WTC11 (cell line): ENCODE data around the gene SLC51B. TPM values are rescaled to one million over a fixed set of nuclear protein-coding genes. Genes with fewer than 3 reads are reported as not detected.
A peak's percentile ranks its signal among the peaks of the same experiment; 100 is the strongest.

Experiments
- ATAC-seq: fragments of 200-7000 bp; cut with Tn5 transposase; 2 replicates; pipeline ENCODE4 v1.10.0; 2021; ENCODE audit warnings: mild to moderate bottlenecking, moderate library complexity
- CTCF ChIA-PET: fragments of 300-600 bp; sonication (Branson Sonifier 250); formaldehyde crosslinking; loops from one replicate; lab custom pipeline; 2021; ENCODE audit warnings: antibody characterized with exemption; lab: Charles Lee
- POLR2A ChIA-PET: fragments of 350-600 bp; sonication (Branson Sonifier 250); formaldehyde crosslinking; loops from one replicate; lab custom pipeline; 2021; ENCODE audit warnings: antibody characterized with exemption; lab: Charles Lee
- DNase-seq: peaks from one replicate; pipeline ENCODE4 v3.0.0; 2021; ENCODE audit warnings: low spot score
- H3K27ac Mint-ChIP-seq: 2 replicates; pipeline ENCODE4 v1.8.0; 2021; ENCODE audit warnings: mixed read lengths
- H3K27me3 Mint-ChIP-seq: 2 replicates; pipeline ENCODE4 v1.8.0; 2021; ENCODE audit warnings: low read depth, mild to moderate bottlenecking, moderate library complexity, mixed read lengths
- H3K36me3 Mint-ChIP-seq: 2 replicates; pipeline ENCODE4 v1.8.0; 2021; ENCODE audit warnings: mixed read lengths
- H3K4me1 Mint-ChIP-seq: 2 replicates; pipeline ENCODE4 v1.8.0; 2022; ENCODE audit warnings: mixed read lengths
- H3K4me3 Mint-ChIP-seq: 2 replicates; pipeline ENCODE4 v1.8.0; 2021; ENCODE audit warnings: mild to moderate bottlenecking, moderate library complexity, mixed read lengths
- H3K9me3 Mint-ChIP-seq: 2 replicates; pipeline ENCODE4 v1.8.0; 2021; ENCODE audit warnings: mixed read lengths
- AFF4 ChIP-seq: sonication (generic); formaldehyde crosslinking; IDR thresholded peaks from 2 replicates; pipeline ENCODE4 v1.8.1; 2023; ENCODE audit warnings: mild to moderate bottlenecking, missing genetic modification reagents, borderline replicate concordance
- E2F1 ChIP-seq: sonication (generic); formaldehyde crosslinking; IDR thresholded peaks from 2 replicates; pipeline ENCODE4 v1.8.0; 2022; ENCODE audit warnings: mild to moderate bottlenecking, missing genetic modification reagents
- E2F4 ChIP-seq: sonication (generic); formaldehyde crosslinking; IDR thresholded peaks from 2 replicates; pipeline ENCODE4 v1.8.1; 2022; ENCODE audit warnings: low read depth, mild to moderate bottlenecking, moderate library complexity, missing genetic modification reagents, borderline replicate concordance
- GABPB1 ChIP-seq: sonication (generic); formaldehyde crosslinking; IDR thresholded peaks from 2 replicates; pipeline ENCODE4 v1.8.1; 2023; ENCODE audit warnings: mild to moderate bottlenecking, missing genetic modification reagents
- HMGXB4 ChIP-seq: sonication (generic); formaldehyde crosslinking; IDR thresholded peaks from 2 replicates; pipeline ENCODE4 v1.8.1; 2023; ENCODE audit warnings: mild to moderate bottlenecking, moderate library complexity, missing genetic modification reagents
- PREB ChIP-seq: sonication (generic); formaldehyde crosslinking; IDR thresholded peaks from 2 replicates; pipeline ENCODE4 v1.8.1; 2022; ENCODE audit warnings: mild to moderate bottlenecking, missing genetic modification reagents, moderate library complexity, borderline replicate concordance
- SMAD4 ChIP-seq: sonication (generic); formaldehyde crosslinking; IDR thresholded peaks from 2 replicates; pipeline ENCODE4 v1.8.0; 2022; ENCODE audit warnings: mild to moderate bottlenecking, missing genetic modification reagents
- SOX15 ChIP-seq: fragments of 250-450 bp; sonication (Bioruptor Pico); IDR thresholded peaks from 2 replicates; pipeline ENCODE4 v1.9.0; 2021; ENCODE audit warnings: mild to moderate bottlenecking
- SP1 ChIP-seq: sonication (generic); formaldehyde crosslinking; conservative IDR thresholded peaks from 2 replicates; pipeline ENCODE4 v1.8.1; 2022; ENCODE audit warnings: missing genetic modification reagents
- STAT6 ChIP-seq: sonication (generic); formaldehyde crosslinking; conservative IDR thresholded peaks from 2 replicates; pipeline ENCODE4 v1.8.1; 2023; ENCODE audit warnings: mild to moderate bottlenecking, low read depth, missing genetic modification reagents, moderate library complexity
- TCF7 ChIP-seq: sonication (generic); formaldehyde crosslinking; IDR thresholded peaks from 2 replicates; pipeline ENCODE4 v1.8.0; 2022; ENCODE audit warnings: mild to moderate bottlenecking, low read depth, missing genetic modification reagents, moderate library complexity
- TEAD4 ChIP-seq: sonication (generic); formaldehyde crosslinking; IDR thresholded peaks from 2 replicates; pipeline ENCODE4 v1.8.0; 2022; ENCODE audit warnings: mild to moderate bottlenecking, missing genetic modification reagents
- ZBTB43 ChIP-seq: sonication (generic); formaldehyde crosslinking; IDR thresholded peaks from 2 replicates; pipeline ENCODE4 v1.8.1; 2023; ENCODE audit warnings: mild to moderate bottlenecking, missing genetic modification reagents
- ZNF232 ChIP-seq: sonication (generic); formaldehyde crosslinking; IDR thresholded peaks from 2 replicates; pipeline ENCODE4 v1.8.0; 2022; ENCODE audit warnings: mild to moderate bottlenecking, missing genetic modification reagents
- ZNF263 ChIP-seq: sonication (generic); formaldehyde crosslinking; IDR thresholded peaks from 2 replicates; pipeline ENCODE4 v1.8.1; 2022; ENCODE audit warnings: low read depth, mild to moderate bottlenecking, moderate library complexity, missing genetic modification reagents
- ZNF416 ChIP-seq: fragments of 250-450 bp; sonication (Bioruptor Pico); IDR thresholded peaks from 2 replicates; pipeline ENCODE4 v1.9.0; 2021; ENCODE audit warnings: mild to moderate bottlenecking, inconsistent platforms
- ZNF423 ChIP-seq: fragments of 250-450 bp; sonication (Bioruptor Pico); IDR thresholded peaks from 2 replicates; pipeline ENCODE4 v2.1.2; 2022; ENCODE audit warnings: mild to moderate bottlenecking, moderate library complexity
- ZNF512 ChIP-seq: sonication (generic); formaldehyde crosslinking; IDR thresholded peaks from 2 replicates; pipeline ENCODE4 v1.8.1; 2022; ENCODE audit warnings: missing genetic modification reagents, borderline replicate concordance
- ZNF671 ChIP-seq: fragments of 250-450 bp; sonication (Bioruptor Pico); IDR thresholded peaks from 2 replicates; pipeline ENCODE4 v1.8.0; 2021; ENCODE audit warnings: mild to moderate bottlenecking
- total RNA-seq: library from RNA; stranded (reverse); gene quantifications from 3 replicates; pipeline ENCODE4 v1.2.3, GENCODE V29; 2021

Gene SLC51B
- total RNA-seq, 1 experiment from 2014 or later: not detected

GRCh38 chr15:65082303-65082953 is 37.2 kb downstream of the SLC51B start:
- H3K9me3 Mint-ChIP-seq: no peaks in the 10 kb centered on the region
- peaks cover 22% of the 10 kb centered on the region for H3K27me3 Mint-ChIP-seq
- no peaks in the 10 kb centered on the region for H3K36me3 Mint-ChIP-seq
- peak; percentile 48 for DNase-seq
- H3K4me1 Mint-ChIP-seq: peaks cover 73% of the 10 kb centered on the region
- no peak for TF ChIP-seq SMAD4
- TF ChIP-seq ZNF232: no peak
- TF ChIP-seq AFF4 (CRISPR knock-in tag): no peak
- no peak for TF ChIP-seq TEAD4 (CRISPR knock-in tag)
- no peak for TF ChIP-seq ZNF512 (CRISPR knock-in tag)
- no peak for TF ChIP-seq ZNF671 (CRISPR knock-in tag)
- no peak for TF ChIP-seq GABPB1
- no peak for TF ChIP-seq PREB (CRISPR knock-in tag)
- TF ChIP-seq E2F4 (CRISPR knock-in tag): no peak
- TF ChIP-seq TCF7: no peak
- no peak for TF ChIP-seq ZBTB43 (CRISPR knock-in tag)
- no peak for TF ChIP-seq SOX15
- no peak for TF ChIP-seq HMGXB4 (CRISPR knock-in tag)
- no peak for TF ChIP-seq SP1
- no peak for TF ChIP-seq ZNF416 (CRISPR knock-in tag)
- no peak for TF ChIP-seq ZNF423 (CRISPR knock-in tag)
- TF ChIP-seq E2F1: no peak
- TF ChIP-seq ZNF263 (CRISPR knock-in tag): no peak
- no peak for TF ChIP-seq STAT6 (CRISPR knock-in tag)
- H3K27ac Mint-ChIP-seq: peak overlapping the region; percentile 83
- POLR2A ChIA-PET: interaction anchor here (2.1 to 3.3 kb wide), 2 partner anchors 15 to 19 kb away, joined by 11 to 12 read pairs; partner anchors contain the start of gene RASL12
- CTCF ChIA-PET: interaction anchor here (1.1 to 15.1 kb wide), 13 partner anchors 11 to 203 kb away, joined by 3 to 308 read pairs (median 10); partner anchors contain the start of gene RASL12
- ATAC-seq: peak; percentile 48
- H3K4me3 Mint-ChIP-seq: peak overlapping the region; percentile 52
